ENCODE data around the gene CLCN7. TPM values are rescaled to one million over a fixed set of nuclear protein-coding genes. Genes with fewer than 3 reads are reported as not detected.

CLCN7 gene
- total RNA-seq, 4 donors from 2014 or later: 21.5 to 145 (median 57.2) TPM

DNA sequence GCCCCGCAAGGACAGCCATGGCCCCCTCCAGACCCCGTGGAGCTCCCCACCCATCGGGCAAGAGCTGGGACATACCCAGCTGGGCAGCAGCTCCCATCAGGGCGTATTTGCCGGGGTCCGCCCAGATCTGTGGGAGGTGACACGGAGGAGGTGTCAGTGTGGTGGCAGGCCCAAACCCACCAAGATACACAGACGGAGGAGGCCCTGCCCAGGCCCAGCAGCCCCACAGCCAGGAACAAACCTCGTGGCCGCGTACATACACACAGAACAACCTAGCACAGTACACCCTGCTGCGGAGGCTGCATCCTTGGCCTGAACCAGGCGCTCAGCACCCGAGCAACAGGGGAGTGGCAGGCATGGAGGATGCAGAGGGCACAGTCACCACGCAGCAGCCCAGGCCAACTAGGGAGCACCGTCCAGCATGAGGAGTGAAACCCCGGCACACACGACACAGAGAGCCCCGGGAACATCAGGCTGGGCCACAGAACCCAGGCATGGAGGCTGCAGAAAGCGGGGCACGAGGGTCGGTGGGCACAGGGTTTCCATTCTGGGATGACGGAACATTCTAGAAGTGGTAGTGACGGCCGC, 25.5 kb downstream of the CLCN7 start:
- DNase-seq: no peak
- TF ChIP-seq, protein P1, sequence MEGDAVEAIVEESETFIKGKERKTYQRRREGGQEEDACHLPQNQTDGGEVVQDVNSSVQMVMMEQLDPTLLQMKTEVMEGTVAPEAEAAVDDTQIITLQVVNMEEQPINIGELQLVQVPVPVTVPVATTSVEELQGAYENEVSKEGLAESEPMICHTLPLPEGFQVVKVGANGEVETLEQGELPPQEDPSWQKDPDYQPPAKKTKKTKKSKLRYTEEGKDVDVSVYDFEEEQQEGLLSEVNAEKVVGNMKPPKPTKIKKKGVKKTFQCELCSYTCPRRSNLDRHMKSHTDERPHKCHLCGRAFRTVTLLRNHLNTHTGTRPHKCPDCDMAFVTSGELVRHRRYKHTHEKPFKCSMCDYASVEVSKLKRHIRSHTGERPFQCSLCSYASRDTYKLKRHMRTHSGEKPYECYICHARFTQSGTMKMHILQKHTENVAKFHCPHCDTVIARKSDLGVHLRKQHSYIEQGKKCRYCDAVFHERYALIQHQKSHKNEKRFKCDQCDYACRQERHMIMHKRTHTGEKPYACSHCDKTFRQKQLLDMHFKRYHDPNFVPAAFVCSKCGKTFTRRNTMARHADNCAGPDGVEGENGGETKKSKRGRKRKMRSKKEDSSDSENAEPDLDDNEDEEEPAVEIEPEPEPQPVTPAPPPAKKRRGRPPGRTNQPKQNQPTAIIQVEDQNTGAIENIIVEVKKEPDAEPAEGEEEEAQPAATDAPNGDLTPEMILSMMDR (IDR thresholded peaks at IDR 0.05): no peak
- TF ChIP-seq POLR2A (IDR thresholded peaks at IDR 0.05): no peak
- Histone ChIP-seq H3K9me3 (no peaks in the 10 kb centered on the region), H3K4me3 (no peak overlapping the region), H3K36me3 (no peaks in the 10 kb centered on the region), H3K27ac (no peak overlapping the region), H3K27me3 (no peaks in the 10 kb centered on the region), H3K4me1 (no peaks in the 10 kb centered on the region)
- intact Hi-C loops (cut with DNase I; ENCODE audit: low total_unique reads): no loop called here

DNA sequence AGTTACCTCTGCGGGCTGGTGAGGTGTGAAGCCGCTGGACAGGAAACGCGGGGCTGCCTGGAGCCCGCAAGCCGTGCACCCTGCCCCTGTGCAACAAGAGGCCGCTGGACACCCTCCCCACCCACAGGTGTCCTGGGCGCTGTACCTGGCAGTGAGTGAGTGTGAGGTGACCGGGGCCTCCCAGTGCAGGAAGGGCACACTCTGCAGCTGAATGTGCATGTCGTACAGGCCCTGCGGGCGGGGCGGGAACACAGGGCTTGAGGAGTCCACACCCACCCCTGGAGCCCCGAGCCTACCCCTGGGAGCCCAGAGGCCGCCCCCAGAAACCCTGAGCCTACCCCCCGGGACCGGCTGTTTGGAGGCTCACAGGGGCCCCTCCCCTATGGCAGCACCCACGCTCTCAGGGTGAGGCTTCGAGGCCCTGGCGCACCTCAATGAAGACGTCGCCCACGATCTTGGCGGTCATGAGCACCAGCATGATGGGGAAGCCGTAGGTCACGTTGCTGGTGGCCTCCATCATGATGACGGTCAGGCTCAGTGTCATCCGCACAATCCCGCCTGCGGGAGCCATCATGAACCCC, 26.2 kb downstream of the CLCN7 start:
- TF ChIP-seq POLR2A (IDR thresholded peaks at IDR 0.05): no peak
- TF ChIP-seq, protein P1 (IDR thresholded peaks at IDR 0.05): no peak
- Histone ChIP-seq H3K36me3 (no peaks in the 10 kb centered on the region), H3K9me3 (no peaks in the 10 kb centered on the region), H3K27ac (no peak overlapping the region), H3K4me1 (no peaks in the 10 kb centered on the region), H3K4me3 (no peak overlapping the region), H3K27me3 (no peaks in the 10 kb centered on the region)
- intact Hi-C loops (cut with DNase I; ENCODE audit: low total_unique reads): no loop called here
- DNase-seq: no peak

DNA sequence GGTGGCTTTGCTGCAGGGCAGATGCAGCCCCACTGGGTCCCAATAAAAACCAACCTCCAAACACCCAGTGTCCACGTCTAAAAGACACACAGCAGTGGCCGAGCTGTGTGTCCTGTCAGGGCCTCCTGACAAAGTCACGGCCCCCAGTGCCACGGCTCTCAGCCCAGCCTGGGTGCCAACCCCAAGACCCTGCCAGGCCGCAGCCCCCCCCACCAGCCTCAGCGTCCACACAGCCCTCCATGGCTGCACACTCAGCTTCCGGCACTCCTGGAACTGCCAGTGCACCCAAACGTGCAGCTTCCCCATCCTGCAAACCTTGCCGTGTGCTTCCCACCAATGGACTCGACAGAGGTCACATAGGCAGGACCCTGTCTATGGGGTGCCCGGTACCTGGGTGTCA, 26.9 kb downstream of the CLCN7 start:
- H3K36me3 ChIP-seq: no peaks in the 10 kb centered on the region
- H3K27me3 ChIP-seq: no peaks in the 10 kb centered on the region
- no peaks in the 10 kb centered on the region for H3K4me1 ChIP-seq
- no peak overlapping the region for H3K27ac ChIP-seq
- intact Hi-C loops (cut with DNase I; ENCODE audit: low total_unique reads): no loop called here
- no peak for DNase-seq
- no peak overlapping the region for H3K4me3 ChIP-seq
- no peaks in the 10 kb centered on the region for H3K9me3 ChIP-seq
- TF ChIP-seq POLR2A (IDR thresholded peaks at IDR 0.05): no peak
- TF ChIP-seq, protein P1 (IDR thresholded peaks at IDR 0.05): no peak

DNA sequence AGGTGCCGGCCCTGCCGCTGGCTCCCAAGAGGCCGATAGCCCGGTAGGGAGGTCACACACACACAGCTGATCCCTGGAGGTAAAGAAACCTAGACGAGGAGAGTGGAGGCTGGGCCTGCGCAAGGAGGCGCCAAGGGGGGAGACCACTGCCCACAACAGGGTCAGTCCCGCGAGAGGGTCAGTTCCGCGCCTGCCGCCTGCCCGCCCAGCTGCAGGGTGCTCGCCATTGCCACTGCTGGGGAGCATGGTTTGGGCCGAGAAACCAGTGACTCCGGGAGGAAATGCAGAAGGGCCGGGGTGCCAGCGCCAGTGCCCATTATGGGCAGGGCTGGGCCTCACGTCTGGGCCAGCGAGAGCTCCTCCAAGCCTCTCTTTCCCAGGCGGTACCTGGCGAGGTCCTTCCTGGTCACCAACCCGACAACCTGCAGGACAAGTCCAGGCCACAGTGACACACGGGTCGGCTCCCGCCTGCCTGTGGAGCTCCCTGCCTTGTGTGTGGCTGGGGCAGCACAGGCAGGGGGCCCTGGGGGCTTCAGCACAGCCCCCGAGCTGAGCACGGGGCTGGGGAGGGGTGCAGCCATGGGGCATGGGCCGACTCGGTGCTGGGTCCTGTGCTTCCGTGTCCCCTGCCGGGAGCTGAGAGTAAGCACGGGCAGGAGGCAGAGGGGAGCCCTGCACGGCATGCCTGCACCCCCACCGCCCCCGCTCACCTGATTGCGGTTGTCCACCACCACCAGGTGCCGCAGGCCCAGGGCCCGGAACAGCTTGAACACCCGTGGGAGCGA, 28.3 kb downstream of the CLCN7 start:
- Histone ChIP-seq H3K27me3 (no peaks in the 10 kb centered on the region), H3K9me3 (no peaks in the 10 kb centered on the region), H3K36me3 (no peaks in the 10 kb centered on the region), H3K4me1 (no peaks in the 10 kb centered on the region), H3K4me3 (no peak overlapping the region), H3K27ac (no peak overlapping the region)
- intact Hi-C loops (cut with DNase I; ENCODE audit: low total_unique reads): no loop called here
- no peak for TF ChIP-seq POLR2A (IDR thresholded peaks at IDR 0.05)
- TF ChIP-seq, protein P1 (IDR thresholded peaks at IDR 0.05): no peak
- DNase-seq: no peak

Measured in uterus (tissue), 4 donors.